Stimulated activated CD4-positive, alpha-beta T cell treated with anti-CD3 and anti-CD28 coated beads, TNF-alpha, amount 100 ng/mL, for 1 hour (primary cell): ENCODE results near the gene MYL5.
"Not testable (repeated sequence)": the region's sequence is repeated elsewhere in the genome, so short reads cannot be mapped to it uniquely, and the experiment has no call there.

ENCODE experiments used
- DNase-seq, 3 donors: peaks; one replicate each; pipeline ENCODE4 v3.0.0-alpha.2; 2020; ENCODE audit warnings: low read depth in 3 of 3, low spot score in 1 of 3

MYL5 gene

DNA sequence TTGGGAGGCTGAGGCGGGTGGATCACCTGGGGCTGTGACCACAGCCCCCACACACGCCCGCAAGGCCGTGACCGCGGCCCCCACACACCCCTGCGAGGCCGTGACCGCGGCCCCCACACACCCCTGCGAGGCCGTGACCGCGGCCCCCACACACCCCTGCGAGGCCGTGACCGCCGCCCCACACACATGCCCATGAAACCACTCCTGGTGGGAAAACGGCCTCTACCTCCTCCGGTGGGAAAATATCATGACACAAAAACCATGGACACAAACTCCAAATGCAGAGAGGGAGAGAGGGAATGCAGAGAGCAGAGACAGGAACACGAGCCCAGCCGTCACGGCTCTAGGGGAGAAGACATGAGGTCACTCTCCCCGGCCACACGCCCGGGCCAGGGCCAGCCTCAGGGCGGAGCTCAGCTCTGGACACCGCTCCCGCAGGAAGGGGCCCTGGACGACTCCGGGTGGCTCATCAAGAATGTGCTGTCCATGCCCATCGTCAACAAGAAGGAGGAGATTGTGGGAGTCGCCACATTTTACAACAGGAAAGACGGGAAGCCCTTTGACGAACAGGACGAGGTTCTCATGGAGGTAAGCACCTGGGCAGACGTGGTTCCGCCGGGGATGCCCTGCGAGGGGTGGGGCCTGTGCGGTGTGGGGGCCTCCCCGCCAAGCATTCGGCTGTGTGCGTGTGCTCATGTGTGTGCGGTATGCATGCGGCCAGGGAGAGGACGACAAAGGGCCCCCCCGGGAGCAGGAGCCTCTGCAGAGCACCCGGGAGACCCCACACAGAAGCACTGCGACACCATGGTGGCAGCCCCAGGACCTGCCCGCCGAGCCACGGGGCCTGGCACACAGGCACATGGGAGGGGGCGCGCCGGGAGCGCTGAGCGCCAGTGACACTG is 17.7 kb upstream of the MYL5 start:
- DNase-seq: no peak

DNA sequence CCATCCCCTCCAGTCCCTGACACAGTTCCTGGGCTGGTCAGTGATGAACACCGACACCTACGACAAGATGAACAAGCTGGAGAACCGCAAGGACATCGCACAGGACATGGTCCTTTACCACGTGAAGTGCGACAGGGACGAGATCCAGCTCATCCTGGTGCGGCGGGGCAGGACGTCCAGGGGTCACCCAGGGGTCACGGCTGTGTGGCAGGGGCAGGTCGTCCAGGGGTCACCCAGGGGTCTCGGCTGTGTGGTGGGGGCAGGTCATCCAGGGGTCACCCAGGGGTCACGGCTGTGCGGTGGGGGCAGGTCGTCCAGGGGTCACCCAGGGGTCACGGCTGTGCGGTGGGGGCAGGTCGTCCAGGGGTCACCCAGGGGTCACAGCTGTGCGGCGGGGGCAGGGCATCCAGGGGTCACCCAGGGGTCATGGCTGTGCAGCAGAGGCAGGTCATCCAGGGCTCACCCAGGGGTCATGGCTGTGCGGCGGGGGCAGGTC is 17.0 kb upstream of the MYL5 start:
- DNase-seq: no peak

DNA sequence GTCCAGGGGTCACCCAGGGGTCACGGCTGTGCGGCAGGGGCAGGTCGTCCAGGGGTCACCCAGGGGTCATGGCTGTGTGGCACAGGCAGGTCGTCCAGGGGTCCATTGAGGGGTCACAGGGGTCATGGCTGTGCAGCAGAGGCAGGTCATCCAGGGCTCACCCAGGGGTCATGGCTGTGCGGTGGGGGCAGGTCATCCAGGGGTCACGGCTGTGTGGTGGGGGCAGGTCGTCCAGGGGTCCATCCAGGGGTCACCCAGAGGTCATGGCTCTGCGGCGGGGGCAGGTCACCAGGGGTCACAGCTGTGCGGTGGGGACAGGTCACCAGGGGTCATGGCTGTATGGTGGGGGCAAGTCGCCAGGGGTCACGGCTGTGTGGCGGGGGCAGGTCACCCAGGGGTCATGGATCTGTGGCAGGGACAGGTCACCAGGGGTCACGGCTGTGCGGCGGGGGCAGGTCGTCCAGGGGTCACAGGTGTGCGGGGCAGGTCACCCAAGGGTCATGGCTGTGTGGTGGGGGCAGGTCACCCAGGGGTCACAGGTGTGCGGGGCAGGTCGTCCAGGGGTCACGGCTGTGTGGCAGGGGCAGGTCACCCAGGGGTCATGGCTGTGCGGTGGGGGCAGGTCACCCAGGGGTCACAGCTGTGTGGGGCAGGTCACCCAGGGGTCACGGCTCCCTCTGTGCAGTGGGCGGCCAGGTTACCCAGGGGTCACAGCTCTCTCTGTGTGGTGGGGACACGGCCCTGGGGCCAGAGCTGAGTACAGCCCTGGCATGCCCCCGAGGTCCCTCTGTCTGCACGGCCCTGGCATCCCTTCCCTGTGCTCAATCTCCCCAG is 16.3 kb upstream of the MYL5 start:
- no peak for DNase-seq

DNA sequence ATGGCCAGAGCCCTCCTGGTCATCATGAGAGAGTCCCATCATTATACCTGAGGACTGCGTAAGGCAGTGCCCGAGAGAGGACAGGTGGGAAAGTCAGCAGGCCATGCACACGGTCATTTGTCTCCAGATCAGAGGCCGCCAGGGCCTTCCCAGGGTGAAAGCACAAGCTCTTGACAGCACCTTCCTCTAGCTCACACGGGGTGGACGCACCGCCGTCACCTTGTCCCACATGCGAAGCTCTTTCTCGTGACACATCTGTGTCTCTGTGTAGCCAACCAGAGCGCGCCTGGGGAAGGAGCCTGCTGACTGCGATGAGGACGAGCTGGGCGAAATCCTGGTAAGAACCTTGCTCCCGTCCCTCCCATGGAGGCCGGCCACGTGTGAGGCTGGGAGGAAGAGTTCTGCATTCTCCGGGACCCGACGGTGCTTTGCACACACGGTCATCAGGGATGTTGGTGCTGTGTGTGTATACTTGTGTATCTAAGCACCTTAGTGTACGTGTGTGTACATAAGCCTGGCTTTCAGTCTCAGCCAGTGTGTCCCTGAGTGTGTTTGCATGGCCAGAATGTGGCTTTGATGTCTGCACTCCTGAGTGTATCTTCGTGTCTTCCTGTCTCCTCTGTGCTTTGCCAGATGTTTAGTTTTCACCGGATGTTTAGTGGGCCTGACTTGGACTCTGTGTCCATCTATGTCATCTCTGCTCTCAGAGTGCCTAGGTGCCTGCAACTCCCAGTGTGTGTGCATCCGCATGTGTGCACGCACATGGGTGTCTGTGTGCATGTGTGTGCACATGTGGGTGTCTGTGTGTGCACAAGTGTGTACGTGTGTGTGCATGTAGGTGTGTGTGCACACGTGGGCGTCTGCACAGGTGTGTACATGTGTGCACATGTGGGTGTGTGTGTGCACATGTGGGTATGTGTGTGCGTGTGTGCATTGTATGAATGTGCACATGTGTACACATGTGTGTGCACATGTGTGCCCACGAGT is 15.4 kb upstream of the MYL5 start:
- DNase-seq: no peak

DNA sequence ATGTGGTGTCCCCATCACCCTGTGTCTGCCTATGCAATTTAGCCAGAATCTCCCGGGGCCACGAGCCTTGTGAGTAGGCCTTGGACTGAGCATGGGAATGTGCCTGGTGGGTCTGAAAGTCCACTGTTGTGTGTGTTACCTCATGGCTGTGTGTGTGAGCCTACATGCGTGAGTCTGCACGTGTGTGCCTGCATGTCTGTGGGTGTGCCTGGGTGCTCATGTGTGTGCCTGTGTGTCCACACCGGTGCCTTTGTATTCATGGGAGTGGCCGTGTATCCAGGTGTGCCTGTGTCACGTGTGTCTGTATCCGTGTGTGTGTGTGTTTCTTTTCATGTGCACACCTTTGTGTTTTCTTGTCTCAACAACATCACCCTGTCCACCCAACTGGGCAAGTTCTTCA is 14.5 kb upstream of the MYL5 start:
- no peak for DNase-seq

DNA sequence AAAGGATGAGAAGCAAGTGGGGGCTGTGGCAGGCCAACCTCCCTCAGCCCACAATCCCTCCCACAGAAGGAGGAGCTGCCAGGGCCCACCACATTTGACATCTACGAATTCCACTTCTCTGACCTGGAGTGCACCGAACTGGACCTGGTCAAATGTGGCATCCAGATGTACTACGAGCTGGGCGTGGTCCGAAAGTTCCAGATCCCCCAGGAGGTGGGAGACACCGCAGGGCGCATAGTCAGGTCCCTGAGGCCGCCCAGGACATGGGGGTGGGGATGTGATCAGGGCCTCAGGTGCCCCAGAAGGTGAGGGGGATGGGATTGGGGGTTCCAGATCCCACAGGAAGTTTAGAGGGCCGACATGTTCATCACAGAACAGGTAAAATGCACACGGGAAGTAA is 13.9 kb upstream of the MYL5 start:
- no peak for DNase-seq

DNA sequence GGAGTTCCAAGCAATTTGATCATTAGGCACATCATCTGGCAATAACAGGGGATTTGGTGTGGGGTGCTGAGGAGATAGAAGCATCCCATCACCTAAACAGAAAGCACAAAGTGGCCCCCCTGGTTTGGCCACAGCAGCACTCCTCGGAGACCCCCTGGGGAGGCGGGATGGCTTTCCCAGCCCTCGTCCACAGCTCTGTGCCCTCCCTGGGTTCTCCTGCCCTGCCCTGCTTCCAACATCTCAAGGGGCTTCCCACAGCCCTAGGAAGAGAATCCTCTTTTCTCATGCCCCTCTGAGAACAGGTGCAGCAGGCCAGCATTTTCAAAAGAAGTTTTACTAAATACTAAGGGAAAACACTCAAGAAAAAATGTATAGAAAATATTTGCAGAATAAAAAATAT is 13.1 kb upstream of the MYL5 start:
- DNase-seq: no peak

DNA sequence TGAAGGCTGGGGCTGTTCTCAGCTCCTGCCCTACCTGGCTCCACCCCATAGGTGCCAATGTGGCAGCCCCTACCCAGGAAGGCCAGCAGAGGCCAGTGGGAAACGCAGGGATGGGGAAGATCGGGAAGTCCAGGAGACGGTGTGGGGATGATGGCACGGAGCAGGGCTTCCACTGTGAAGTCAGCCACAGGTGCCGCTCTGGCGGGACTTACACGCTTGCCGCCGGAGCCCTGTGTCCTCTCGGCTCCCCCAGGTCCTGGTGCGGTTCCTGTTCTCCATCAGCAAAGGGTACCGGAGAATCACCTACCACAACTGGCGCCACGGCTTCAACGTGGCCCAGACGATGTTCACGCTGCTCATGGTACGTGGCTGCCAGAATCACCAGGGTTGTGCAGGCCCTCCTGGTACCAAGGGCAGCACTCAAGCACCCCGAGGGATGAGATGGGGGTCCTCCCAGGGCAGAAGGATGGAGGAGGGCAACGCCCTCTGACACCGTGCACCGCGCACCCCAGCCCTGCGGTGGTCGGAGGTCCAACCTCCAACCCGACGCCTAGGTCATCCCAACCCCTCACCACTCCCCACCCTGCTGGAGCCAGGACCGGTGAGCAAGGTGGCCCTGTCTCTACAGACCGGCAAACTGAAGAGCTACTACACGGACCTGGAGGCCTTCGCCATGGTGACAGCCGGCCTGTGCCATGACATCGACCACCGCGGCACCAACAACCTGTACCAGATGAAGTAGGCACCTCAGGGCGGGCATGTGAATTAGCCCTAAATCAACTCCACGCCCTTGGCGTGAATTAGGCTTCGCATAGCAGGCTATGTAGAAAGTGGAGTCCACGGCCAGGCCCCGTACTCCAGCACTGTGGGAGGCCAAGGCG is 12.2 kb upstream of the MYL5 start:
- no peak for DNase-seq

DNA sequence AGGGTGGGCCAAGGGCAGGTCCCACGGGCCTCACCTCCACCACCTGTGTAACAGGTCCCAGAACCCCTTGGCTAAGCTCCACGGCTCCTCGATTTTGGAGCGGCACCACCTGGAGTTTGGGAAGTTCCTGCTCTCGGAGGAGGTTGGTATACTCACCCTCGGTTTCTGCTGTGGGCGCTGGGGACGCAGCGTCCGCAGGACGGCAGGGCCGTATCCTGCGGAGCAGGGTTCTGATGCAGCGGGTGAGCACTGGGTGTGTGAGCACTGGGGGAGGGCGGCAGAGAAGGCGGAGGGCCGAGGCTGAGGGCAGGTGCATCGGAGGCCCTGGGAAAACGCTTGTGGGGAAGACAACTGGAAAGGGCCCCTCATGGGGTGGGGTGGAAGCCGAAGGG is 11.3 kb upstream of the MYL5 start:
- no peak for DNase-seq

DNA sequence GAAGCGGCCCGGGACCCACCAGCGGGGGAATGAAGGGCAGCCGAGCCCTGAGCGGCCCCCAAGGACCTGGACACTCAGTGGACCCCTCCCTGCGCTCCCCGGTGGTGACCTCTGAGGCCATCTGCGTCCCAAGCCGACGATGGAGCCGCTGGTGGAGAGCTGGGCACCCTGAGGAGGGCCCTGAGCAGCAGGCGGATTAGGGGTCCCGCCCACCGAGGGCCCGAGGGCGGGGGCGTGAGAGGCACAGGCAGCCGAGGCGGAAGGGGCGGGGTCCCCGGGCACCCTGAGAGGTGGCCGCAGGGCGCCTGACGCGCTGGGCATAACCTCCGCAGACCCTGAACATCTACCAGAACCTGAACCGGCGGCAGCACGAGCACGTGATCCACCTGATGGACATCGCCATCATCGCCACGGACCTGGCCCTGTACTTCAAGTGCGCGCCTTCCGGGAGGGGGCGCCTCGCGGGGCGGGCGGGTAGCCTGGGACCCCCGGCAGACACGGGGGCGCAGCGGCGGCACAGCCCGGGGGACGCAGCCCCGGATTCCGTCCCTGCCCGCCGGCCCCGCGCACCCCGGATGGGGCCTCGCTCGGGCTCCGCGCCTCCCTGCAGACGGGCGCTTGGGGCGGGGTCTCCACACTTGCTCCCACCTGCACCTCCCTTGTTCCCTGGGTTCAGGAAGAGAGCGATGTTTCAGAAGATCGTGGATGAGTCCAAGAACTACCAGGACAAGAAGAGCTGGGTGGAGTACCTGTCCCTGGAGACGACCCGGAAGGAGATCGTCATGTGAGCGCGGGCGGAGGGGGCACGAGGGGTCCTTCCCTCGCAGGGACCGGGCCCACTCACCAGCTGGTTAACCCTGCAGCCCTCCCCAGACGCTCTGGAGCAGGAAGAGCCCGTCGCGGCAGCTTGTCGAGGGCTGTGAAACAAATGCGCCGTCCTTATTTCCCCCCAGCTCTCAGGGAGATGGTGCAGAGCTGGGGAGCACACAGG is 10.6 kb upstream of the MYL5 start:
- DNase-seq: peak; percentile 30 to 65 (median 44)

DNA sequence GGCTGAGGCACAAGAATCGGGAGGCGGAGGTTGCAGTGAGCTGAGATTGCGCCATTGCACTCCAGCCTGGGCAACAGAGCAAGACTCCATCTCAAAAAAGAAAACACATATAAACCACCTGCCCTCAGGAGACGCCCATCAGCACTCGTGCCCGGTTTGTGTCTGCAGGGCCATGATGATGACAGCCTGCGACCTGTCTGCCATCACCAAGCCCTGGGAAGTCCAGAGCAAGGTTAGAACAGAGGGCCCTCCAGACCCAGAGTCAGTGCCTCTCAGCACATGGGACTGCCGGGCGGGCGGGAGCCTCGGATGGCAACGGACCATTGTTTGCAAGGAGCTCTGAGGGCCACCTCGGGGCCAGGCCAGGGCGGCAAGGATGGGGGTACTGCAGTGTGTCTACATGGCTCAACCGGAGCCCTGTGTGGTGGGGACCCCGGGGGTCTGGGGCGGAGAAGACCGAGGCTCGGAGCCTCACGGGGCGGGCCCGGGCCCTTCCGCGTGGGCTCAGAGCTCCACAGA is 9.6 kb upstream of the MYL5 start:
- no peak for DNase-seq

DNA sequence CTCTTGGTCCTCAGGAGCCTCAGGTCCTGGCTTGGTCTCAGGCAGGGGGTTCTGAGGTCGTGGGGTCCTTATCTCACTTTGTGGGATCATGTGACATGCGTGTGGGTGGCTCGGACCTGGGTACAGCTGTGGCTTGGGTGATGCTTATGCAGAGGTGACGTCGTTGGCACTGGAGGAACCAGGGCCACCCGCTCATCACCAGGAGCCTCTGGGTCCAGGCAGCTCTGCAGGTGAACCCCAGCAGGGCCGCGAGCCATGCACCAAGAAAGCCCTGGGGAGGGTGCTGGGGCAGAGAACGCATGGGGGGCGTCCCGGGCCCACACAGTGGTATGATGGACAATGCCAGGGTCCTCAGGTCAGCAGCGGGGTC is 9.0 kb upstream of the MYL5 start:
- no peak for DNase-seq

DNA sequence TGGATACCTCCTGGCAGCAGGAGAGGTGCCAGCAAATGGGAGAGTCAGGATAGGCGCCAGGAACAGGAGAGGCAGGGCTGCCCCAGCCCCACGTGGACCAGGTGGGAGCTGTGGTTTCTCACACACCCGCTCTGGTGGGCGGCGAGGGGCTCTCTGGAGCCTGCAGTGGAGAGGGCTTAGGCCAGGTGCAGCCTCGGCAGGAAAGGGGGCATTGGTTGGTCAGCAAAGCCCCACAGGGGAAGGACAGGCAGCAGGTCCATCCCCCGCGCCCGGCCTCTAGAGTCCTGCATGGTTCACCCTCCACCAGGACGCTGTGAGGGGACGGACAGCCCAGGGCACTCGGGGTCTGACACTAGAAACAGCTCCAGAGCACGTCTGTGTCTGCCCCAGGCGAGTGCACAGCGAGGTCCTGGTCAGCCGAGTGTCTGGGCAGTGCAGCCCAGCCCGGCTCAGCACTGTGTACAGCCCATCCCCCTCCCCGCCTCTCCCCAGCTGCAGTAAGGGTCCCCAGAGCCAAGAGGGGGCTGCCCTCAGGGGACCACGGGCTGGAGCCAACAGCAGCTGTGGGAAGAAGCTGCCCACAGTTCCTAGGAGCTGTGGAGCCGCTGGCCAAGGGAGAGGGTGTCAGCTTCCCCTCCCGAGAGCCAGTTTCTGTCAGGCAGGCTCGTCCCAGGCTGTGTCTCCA is 8.4 kb upstream of the MYL5 start:
- DNase-seq: no peak

DNA sequence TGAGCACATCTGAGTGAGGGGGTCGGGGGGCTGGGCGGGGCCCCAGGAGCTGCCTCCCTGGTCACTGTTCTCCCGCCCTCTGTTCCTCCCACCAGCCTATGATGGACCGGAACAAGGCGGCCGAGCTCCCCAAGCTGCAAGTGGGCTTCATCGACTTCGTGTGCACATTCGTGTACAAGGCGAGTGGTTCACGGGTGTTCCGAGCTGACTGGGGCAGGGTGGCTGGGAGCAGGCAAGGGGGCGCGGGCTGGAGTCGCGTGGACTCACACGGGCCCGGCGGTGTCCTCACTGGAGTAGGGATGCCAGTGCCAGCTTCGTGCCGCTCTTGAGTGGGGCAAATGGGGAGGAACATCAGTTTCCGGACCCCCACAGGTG is 7.9 kb upstream of the MYL5 start:
- DNase-seq: no peak

DNA sequence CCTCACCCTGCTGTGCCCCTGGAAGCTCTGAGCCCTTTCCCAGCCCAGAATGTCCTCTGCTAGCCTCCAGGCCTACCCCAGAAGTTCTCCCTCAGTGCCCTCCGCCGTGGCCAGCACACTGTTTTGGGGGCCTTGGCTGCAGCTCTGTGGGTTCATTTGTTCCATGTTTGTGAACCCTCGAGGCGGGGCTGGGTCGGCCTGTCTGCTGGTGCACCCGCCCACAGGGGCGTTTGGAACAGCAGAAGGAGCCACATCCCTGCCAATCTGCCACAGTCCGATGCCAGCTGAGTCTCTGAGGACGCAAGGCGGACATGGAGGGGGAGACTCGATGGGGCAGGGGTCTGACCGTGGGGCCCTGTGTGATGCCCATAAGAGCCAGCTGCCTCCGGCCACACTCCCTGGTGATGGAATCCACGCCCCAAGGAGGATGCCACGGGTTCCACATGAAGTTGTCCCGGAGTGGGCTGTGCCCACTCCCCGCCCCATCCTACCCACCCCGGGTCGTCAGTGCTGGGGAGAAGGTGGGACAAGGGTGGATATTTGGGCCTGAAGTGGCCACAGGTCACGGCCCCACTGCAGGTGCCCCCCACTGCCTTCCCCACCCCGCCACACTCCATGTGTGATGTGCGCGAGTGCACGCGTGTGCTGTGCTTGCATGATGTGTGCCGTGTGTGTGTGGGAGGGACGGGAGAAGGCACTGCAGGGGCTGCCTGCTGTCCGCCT is 7.4 kb upstream of the MYL5 start:
- no peak for DNase-seq

DNA sequence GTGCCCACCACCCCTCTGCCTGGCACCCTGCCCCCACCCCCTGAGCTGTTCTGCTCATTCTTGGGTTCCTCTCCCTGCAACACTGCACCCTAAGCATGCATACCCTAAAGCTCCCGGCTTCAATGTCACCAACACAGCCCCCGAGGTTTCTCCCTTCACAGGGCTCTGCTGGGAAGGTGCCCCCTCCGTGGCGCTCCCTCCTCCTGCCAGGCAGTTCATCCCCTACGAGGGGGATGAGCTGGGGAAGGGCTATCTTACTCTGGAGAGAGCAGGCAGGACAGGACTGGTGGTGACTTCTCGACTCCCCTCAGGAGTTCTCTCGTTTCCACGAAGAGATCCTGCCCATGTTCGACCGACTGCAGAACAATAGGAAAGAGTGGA is 6.8 kb upstream of the MYL5 start:
- DNase-seq: no peak

DNA sequence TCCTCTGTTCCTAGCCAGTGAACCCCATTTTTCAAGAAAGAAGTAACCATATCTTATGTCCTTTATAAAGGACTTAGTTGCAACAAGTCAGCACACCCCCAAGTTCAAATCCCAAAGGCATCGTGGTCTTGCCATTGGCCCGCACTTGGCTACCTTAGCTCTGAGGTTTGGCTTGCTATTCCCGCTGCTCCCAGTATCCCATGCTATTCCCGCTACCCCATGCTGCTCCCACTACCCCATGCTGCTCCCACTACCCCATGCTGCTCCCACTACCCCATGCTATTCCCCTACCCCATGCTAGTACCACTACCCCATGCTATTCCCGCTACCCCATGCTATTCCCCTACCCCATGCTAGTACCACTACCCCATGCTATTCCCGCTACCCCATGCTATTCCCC is 6.1 kb upstream of the MYL5 start:
- not testable (repeated sequence) for DNase-seq
